Measurements from ENCODE around the gene CDC14A. TPM values are rescaled to one million over a fixed set of nuclear protein-coding genes. Genes with fewer than 3 reads are reported as not detected.

The CDC14A gene
- total and polyA plus RNA-seq, 10 donors, result 3.8 to 58.5 (median 27.3) TPM

DNA sequence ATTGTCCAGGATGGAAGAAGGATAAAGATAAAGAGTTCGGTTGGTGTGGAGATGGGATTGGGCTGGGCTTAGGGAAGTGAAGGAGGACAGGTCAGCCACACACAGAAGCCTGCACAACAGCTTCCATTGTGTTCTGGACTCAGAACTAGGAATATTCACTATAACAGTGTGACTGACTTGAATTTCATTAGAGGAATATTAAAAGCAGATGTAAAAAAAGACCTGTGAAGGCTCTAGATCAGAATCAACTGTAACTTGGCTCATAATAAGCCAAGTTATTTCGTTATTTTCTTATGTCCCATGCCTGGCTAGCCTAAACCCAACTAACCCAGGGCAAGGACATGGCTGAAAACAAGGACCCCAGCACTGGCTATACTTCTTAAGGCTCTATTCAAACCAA lies 129.0 kb downstream of the CDC14A start:
- DNase-seq, result no peak
- 85 to 98% (median 90%) methylated on average over 2 of the region's 2 CpGs for WGBS, 5 donors
- H3K27me3 ChIP-seq (replicated peaks in 1 of 7), result no peaks in the 10 kb centered on the region
- H3K36me3 ChIP-seq, result peaks cover 0 to 60% (median 13%) of the 10 kb centered on the region in 6 donors
- no peak overlapping the region for H3K27ac ChIP-seq
- no peaks in the 10 kb centered on the region for H3K9me3 ChIP-seq
- H3K4me3 ChIP-seq, result no peak overlapping the region
- TF ChIP-seq POLR2AphosphoS5 (IDR thresholded peaks at IDR 0.05), result no peak
- TF ChIP-seq POLR2A (IDR thresholded peaks at IDR 0.05), result no peak
- TF ChIP-seq, protein P1, sequence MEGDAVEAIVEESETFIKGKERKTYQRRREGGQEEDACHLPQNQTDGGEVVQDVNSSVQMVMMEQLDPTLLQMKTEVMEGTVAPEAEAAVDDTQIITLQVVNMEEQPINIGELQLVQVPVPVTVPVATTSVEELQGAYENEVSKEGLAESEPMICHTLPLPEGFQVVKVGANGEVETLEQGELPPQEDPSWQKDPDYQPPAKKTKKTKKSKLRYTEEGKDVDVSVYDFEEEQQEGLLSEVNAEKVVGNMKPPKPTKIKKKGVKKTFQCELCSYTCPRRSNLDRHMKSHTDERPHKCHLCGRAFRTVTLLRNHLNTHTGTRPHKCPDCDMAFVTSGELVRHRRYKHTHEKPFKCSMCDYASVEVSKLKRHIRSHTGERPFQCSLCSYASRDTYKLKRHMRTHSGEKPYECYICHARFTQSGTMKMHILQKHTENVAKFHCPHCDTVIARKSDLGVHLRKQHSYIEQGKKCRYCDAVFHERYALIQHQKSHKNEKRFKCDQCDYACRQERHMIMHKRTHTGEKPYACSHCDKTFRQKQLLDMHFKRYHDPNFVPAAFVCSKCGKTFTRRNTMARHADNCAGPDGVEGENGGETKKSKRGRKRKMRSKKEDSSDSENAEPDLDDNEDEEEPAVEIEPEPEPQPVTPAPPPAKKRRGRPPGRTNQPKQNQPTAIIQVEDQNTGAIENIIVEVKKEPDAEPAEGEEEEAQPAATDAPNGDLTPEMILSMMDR (IDR thresholded peaks at IDR 0.05 in 8 of 11, conservative IDR thresholded peaks at IDR 0.05 in 3 of 11), result no peak
- intact Hi-C loops (cut with DNase I; ENCODE audit: low total_unique reads), result no loop called here
- no peaks in the 10 kb centered on the region for H3K4me1 ChIP-seq

DNA sequence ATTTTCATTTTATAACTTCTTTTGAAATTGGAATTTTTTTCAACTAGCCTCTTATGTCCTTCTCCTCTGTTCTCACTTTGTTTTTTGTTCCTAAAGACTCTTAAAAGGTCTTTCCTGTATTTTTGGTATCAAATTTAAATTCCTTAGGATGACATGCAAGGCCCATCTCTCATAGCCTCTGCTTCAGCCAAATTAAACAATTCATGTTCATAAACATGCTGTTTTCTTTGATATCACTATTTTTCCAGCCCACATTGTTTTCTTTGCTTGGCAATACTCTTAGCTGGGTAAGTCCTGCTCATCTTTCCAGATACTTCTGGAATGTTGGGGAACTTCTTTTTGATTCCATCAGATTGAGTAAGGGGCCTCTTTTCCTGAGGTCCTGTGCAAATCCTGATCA lies 129.9 kb downstream of the CDC14A start:
- Histone ChIP-seq H3K9me3 (no peaks in the 10 kb centered on the region), H3K4me1 (no peaks in the 10 kb centered on the region), H3K27me3 (replicated peaks in 1 of 7) (no peaks in the 10 kb centered on the region), H3K4me3 (no peak overlapping the region), H3K36me3 (peaks cover 0 to 62% (median 13%) of the 10 kb centered on the region in 6 donors), H3K27ac (peak overlapping the region in 1 of 8 donors; percentile 2)
- TF ChIP-seq POLR2A (IDR thresholded peaks at IDR 0.05) (no peak), POLR2AphosphoS5 (IDR thresholded peaks at IDR 0.05) (no peak)
- TF ChIP-seq, protein P1 (IDR thresholded peaks at IDR 0.05 in 8 of 11, conservative IDR thresholded peaks at IDR 0.05 in 3 of 11), result no peak
- no peak for DNase-seq
- intact Hi-C loops (cut with DNase I; ENCODE audit: low total_unique reads), result no loop called here

DNA sequence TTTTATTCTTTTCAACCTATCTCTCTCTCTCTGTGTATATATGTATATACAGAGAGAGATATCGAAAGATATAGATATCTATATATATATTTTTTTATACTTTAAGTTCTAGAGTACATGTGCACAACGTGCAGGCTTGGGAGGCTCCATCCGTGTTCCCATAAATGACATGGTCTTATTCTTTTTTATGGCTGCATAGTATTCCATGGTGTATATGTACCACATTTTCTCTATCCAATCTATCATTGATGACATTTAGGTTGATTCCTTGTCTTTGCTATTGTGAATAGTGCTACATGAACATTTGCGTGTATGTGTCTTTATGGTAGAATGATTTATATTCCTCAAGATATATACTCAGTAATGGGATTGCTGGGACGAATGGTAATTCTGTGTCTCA lies 130.4 kb downstream of the CDC14A start:
- WGBS, 5 donors, result 93 to 97% (median 95%) methylated on average over 5 of the region's 5 CpGs

DNA sequence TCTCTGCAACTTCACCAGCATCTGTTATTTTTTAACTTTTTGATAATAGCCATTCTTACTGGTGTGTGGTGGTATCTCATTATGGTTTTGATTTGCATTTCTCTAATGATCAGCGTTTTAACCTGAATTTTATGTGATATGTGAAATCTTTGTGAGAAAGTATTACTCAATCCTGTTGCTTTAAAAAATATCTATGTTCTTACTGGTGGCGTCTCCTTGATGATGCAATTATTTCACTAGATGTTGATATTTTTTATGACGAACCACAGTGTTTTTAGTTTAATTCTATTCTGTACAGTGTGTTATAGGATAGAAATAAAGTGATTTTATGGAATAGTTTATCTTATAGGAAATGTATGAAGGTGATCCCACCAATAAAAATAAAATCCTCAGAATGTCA lies 130.9 kb downstream of the CDC14A start:
- intact Hi-C loops (cut with DNase I; ENCODE audit: low total_unique reads), result no loop called here
- no peak overlapping the region for H3K27ac ChIP-seq
- no peak overlapping the region for H3K4me3 ChIP-seq
- TF ChIP-seq POLR2AphosphoS5 (IDR thresholded peaks at IDR 0.05) (no peak), POLR2A (IDR thresholded peaks at IDR 0.05) (no peak)
- TF ChIP-seq, protein P1 (IDR thresholded peaks at IDR 0.05 in 8 of 11, conservative IDR thresholded peaks at IDR 0.05 in 3 of 11), result no peak
- DNase-seq, result no peak
- 57 to 88% (median 74%) methylated on average over 3 of the region's 3 CpGs for WGBS, 5 donors
- H3K4me1 ChIP-seq, result no peaks in the 10 kb centered on the region
- H3K9me3 ChIP-seq, result no peaks in the 10 kb centered on the region
- H3K27me3 ChIP-seq (replicated peaks in 1 of 7), result no peaks in the 10 kb centered on the region
- H3K36me3 ChIP-seq, result peaks cover 0 to 62% (median 13%) of the 10 kb centered on the region in 6 donors

More for the DNA sequence above, 130.4 kb downstream of the CDC14A start:
- no peaks in the 10 kb centered on the region for H3K27me3 ChIP-seq (replicated peaks in 1 of 7)
- no peak for DNase-seq
- H3K27ac ChIP-seq, result no peak overlapping the region
- H3K9me3 ChIP-seq, result no peaks in the 10 kb centered on the region
- no peaks in the 10 kb centered on the region for H3K4me1 ChIP-seq
- intact Hi-C loops (cut with DNase I; ENCODE audit: low total_unique reads), result no loop called here
- peaks cover 0 to 62% (median 13%) of the 10 kb centered on the region in 6 donors for H3K36me3 ChIP-seq
- H3K4me3 ChIP-seq, result no peak overlapping the region
- TF ChIP-seq, protein P1 (IDR thresholded peaks at IDR 0.05 in 8 of 11, conservative IDR thresholded peaks at IDR 0.05 in 3 of 11), result no peak
- TF ChIP-seq POLR2A (IDR thresholded peaks at IDR 0.05) (no peak), POLR2AphosphoS5 (IDR thresholded peaks at IDR 0.05) (no peak)
